GM10266 (cell line): ENCODE data around the gene IRF4.

ENCODE experiments used
- DNase-seq: peaks from one replicate; pipeline ENCODE4 v3.0.0; 2012; ENCODE audit errors: extremely low spot score
- TF ChIP-seq, protein P1 (sequence below): IDR thresholded peaks from 2 replicates; pipeline ENCODE4 v1.5.1; 2012; ENCODE audit warnings: mild to moderate bottlenecking, low read depth; ENCODE audit not compliant: control insufficient read depth, insufficient read depth; ENCODE audit errors: missing control alignments

The IRF4 gene

GRCh38 chr6:445571-446417, 54.2 kb downstream of the IRF4 start:
- no peak for DNase-seq
- TF ChIP-seq, protein P1, sequence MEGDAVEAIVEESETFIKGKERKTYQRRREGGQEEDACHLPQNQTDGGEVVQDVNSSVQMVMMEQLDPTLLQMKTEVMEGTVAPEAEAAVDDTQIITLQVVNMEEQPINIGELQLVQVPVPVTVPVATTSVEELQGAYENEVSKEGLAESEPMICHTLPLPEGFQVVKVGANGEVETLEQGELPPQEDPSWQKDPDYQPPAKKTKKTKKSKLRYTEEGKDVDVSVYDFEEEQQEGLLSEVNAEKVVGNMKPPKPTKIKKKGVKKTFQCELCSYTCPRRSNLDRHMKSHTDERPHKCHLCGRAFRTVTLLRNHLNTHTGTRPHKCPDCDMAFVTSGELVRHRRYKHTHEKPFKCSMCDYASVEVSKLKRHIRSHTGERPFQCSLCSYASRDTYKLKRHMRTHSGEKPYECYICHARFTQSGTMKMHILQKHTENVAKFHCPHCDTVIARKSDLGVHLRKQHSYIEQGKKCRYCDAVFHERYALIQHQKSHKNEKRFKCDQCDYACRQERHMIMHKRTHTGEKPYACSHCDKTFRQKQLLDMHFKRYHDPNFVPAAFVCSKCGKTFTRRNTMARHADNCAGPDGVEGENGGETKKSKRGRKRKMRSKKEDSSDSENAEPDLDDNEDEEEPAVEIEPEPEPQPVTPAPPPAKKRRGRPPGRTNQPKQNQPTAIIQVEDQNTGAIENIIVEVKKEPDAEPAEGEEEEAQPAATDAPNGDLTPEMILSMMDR, result no peak

DNA sequence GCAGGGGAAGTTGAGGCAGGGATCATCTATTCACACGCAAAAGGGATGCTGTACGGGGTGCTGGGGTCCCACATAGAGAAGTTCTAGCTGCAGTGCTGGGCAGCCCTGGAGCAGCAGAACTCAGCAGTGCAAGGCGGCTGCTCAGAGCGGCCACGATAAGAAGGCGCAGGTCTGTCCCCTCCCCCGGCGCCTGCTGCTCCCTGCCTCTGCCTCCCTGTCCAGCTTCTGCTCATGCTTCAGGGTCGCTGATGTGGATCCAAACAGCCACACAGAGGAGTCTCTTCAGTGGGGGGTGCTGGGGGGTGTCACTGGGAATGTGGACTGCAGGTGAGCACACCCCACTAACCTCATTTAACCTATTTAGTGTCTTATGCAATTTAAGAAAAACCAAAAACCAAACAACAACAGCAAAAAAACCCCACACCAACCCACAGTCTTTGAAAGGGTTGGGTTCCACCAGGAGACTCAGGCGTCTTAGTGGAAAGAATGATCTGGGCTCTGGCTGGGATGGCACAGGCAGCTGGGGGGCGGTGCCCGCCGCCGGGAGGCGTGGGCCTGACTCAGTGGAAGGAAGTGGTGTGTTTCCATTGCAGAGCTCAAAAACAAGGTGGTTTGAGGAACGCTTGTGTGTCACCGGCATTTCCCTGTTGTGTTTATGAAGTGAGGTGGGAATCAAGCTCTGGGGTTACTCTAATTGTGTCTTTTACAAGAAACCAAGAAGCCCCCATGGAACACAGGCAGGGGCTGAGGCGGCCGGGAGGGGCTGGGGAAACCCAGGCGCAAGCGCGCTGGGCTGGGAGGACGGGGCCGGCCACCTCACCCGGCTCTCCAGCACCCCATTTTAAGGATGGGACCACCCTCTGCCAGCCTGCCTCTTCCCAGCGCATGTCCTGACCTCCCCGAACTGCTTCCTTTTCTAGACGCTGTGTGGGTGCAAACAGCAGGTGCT, 55.1 kb downstream of the IRF4 start:
- TF ChIP-seq, protein P1, result no peak
- DNase-seq, result no peak

DNA sequence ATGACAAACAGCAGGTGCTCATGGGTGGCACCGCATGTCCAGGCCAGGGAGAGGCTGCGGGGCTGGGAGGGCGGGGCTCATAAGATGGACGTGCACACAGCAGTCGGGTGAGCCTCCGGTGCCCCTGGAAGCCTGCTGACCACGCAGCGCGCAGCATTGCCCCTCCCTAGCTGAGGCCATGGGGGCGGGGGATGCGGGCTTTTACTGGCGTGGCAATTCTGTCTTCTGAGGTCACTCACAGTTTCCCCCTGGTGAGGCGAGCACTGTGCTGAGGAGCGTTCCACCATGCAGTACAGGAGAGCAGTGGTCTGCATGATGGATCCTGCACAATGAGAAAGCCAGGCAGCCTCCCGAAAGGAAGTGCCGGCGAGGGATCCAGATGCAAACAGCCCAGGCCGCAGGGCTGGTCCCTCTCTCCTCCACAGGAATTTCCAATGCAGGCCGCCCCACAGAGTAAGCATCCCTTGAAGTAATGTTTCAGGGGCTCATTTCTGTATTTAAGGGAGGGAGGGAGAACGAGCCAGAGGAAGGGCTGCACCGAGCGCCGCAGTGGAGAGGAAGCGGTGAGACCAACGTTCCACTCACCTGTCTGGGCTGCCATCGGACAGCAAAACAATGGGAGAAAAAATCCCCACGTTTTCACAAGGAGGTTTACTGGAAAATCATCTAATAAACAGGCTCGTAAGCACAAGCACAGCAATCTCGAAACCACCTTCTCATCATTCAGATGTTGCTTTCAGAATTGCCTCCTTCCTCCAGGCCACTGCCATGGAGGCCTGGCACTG, 56.0 kb downstream of the IRF4 start:
- DNase-seq, result no peak
- TF ChIP-seq, protein P1, result no peak

- no peak for DNase-seq
- TF ChIP-seq, protein P1, result no peak
Measured at GRCh38 chr6:448296-449056, 56.9 kb downstream of the IRF4 start.

DNA sequence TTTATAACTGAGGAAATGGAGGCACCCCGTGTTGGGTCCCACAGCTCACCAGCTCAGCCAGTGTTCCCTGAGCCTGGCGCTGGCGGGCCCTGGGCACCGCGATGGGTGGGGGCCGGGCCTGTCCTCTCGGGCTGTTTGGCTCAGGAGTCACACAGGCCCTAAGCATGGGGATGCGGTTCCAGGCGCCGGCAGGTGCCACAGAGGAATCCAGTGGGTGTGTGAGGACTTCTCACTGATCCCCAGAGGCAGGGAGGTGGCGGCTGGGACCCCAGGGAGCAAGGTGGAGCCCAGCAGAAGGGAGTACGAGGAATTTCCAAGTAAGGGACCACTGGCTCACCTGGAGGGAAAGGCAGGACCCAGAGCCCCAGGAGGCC, 57.5 kb downstream of the IRF4 start:
- no peak for DNase-seq

More for the DNA sequence above, 57.5 kb downstream of the IRF4 start:
- TF ChIP-seq, protein P1, result no peak
